A549 (cell line): ENCODE data around the gene RASA4B.

ENCODE experiments used
- CTCF ChIP-seq: fragments of >200 bp; sonication (Bioruptor Twin); formaldehyde crosslinking; IDR thresholded peaks from 3 replicates; pipeline ENCODE4 v1.5.1; 2016
- MAZ ChIP-seq: fragments of 150-350 bp; IDR thresholded peaks from 2 replicates; pipeline ENCODE4 v1.6.1; 2014; ENCODE audit warnings: antibody characterized with exemption, low read depth, low read length, borderline replicate concordance
- POLR2A ChIP-seq: IDR thresholded peaks from 2 replicates; pipeline ENCODE4 v1.6.1; 2012; ENCODE audit warnings: mild to moderate bottlenecking, low read length

GRCh38 chr7:102434039-102434486 is 83.5 kb downstream of the RASA4B start:
- no peak for TF ChIP-seq POLR2A
- TF ChIP-seq MAZ, result no peak
- no peak for TF ChIP-seq CTCF
